Medulla oblongata (tissue), 1 donor: ENCODE data around the gene HAL.

Experiments
- DNase-seq: peaks from one replicate; pipeline ENCODE4 v3.0.0-alpha.2; 2015; ENCODE audit errors: extremely low spot score

HAL gene

DNA sequence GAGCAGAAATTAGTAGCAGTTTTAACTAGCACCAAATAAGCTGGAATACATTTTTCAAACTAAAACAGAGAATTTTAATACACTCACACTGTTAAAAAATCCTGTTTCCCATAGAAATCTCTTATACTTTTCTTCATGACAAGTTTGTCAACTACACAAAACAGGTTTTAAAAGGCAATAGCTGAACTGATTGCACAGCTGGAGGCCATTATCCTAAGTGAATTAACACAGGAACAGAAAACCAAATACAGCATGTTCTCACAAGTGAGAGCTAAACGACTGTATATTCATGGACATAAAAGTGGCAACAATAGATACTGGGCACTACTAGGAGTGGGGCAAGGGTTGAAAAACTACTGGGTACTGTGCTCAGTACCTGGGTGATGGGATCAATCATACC is 11.6 kb upstream of the HAL start:
- no peak for DNase-seq

DNA sequence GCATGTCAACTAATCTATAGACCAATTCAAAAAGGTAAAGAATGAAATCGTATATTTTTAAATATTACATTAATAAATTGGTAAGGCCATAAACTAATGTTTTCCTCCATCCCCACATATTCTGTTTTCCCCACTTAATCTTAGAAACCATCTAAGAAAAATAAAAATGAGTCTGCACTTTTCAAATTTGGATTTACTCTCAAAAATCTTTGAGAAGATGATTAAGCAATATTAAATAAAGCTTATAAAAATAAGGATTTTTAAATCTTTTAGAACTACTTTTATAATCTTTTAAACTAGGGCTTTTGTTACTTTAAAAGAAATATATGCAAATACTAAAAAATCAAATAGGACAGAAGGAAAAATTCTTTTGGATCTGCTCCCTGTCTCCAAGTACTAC is 10.6 kb upstream of the HAL start:
- no peak for DNase-seq

GRCh38 chr12:96000858-96001257 is 4.7 kb upstream of the HAL start:
- peak; percentile 56 for DNase-seq

DNA sequence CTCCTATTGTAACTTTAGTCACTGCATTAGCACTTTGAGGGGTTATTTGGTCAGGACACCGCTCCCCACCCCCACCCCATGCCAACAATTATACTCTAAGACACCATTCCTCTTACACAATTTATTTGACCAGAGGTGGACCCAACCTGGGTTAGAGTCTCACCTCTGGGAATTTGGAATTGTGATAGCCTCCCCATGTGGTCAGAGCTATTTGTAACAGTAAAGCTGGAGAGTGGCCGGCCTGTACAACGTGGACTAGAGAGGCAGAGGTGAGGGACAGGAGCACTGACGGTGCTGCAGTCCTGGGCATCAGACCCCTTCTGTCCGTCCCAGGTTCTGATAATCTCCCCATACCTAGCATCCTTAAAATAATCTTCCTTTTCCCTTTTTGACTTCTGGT is 3.3 kb upstream of the HAL start:
- DNase-seq, result no peak

- DNase-seq, result peak; percentile 79
Measured at GRCh38 chr12:95998611-95999286, 2.6 kb upstream of the HAL start.

- no peak for DNase-seq
Measured at GRCh38 chr12:95997911-95998510, 1.9 kb upstream of the HAL start.

DNA sequence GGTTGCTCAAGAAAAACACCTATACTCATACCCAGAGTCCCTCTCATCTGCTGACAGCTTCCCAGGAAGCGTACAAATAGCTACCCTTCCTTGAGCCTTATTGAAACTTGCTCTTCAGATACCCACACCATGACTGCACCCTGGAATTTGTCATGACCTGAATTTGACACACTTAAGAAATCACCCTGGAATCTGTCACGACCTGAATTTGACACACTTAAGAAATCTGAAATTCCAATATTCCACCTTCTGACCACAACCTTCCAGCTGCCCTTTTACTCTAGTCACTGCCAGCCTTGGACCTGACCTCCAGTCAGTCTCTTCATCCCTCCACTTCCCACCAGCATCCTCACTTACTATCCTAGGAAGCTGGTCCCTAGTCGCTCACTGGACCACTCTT is 1.1 kb upstream of the HAL start:
- no peak for DNase-seq

- DNase-seq, result no peak
Measured at GRCh38 chr12:95995238-95996031, 709 bp downstream of the HAL start.

DNA sequence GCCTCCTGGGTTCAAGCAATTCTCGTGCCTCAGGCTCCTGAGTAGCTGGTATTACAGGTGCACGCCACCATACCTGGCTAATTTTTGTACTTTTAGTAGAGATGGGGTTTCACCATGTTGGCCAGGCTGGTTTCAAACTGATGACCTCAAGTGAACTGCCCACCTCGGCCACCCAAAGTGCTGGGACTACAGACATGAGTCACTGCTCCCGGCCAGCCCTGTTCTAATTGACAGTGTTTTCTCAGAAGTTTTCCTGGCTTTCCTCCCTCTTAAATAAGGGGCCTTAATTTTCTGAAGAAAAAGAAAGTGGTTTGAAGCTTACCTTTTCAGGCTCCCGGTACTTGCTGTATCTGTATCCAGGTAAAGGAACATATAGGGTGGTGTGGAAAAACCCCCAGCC is 1.7 kb downstream of the HAL start:
- no peak for DNase-seq

DNA sequence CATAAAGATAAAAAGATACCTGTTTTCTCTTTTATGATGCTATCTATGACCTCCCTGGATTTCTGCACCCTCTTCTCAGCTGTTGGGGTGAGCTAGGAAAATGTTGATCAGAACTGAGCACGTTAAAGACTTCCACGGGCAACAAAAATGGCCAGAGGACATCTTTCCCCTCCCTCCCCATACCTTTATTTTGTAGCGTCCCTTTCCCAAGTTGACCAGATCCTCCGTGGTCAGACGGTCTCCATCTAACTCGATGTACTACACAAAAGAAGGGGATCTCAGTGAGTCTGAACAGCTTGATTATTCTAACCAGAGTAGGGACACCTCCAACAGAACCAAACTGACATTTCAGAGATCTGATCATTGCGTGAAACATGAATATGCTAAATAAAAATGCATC is 2.2 kb downstream of the HAL start:
- no peak for DNase-seq

- DNase-seq, result no peak
Measured at GRCh38 chr12:95990136-95990535, 6.0 kb downstream of the HAL start.

GRCh38 chr12:95989504-95990123 is 6.5 kb downstream of the HAL start:
- no peak for DNase-seq

DNA sequence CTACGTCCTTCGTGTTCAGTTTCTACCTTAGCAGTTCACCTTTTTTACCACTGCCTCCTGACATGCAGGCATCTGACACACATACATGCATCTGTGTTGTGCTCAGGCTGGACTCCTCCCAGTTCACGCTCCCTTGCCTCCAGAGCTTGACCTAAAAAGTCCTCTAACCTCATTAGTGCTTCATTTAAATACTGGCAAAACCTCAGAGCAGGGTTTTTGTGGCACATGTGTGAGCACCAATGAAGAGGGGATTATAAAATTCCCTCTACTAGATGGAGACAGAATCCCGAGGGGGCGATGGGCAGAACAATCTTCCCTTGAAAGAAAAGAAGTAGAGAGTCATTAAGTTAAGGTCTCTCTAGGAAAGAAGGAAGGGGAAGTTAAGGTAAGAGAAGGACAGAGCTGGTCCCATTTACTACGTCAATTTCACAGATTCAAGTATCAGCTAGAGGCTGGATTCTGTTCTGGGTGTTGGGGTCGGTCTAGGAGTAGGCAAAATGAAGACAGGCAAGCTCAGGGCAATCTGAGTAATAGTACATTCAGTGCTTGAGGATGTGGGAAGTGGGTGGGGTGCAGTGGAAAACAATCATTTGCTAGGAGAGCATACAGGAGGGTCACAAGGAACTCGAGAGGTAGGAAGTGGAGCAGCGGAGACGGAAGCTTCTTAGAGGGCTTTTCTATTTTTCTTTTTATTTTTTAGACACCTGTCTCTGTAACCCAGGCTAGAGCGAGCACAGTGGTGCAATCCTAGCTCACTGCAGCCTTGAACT is 7.5 kb downstream of the HAL start:
- no peak for DNase-seq

DNA sequence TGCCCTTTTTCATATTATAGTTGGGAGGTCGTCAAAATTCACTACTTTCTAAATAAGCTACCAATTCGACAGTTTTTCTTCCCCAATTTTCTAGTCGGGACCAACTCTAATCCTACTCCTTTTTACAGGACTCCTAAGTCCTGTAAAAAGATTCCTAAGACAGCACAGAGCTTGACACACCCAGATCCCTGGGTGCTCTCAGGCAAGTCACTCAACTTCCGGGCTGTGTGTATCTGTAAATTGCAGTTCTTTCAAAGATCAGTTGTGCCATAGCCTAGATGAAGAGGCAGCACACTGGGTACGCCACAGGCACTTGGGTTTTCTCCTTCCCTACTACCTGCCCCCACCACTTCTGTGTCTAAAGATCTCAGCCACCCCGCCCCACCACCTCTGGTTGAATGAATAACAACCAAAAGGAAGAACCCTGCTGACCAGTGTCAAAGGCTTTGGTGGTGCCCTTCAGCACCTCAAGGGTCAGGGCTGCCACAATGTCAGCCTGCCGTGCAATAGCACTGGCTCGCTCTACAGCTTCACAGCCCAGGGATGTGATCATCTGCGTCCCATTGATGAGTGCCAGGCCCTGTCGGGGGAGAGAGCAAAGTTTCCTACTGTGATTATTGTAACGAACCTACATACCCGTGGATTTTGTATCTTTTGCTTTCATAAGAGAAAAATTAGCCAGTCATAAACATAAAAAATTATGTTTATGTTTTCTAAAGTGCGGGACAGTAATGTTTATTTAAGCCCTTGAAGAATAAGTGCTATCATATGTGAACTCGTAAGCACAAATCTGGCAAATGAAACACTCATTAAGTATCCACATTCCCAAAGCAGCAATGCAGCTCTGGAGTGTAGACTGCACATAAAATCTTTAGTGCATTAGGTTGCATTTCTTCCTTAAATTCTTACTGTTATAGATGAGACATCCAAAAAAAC is 9.2 kb downstream of the HAL start:
- no peak for DNase-seq

DNA sequence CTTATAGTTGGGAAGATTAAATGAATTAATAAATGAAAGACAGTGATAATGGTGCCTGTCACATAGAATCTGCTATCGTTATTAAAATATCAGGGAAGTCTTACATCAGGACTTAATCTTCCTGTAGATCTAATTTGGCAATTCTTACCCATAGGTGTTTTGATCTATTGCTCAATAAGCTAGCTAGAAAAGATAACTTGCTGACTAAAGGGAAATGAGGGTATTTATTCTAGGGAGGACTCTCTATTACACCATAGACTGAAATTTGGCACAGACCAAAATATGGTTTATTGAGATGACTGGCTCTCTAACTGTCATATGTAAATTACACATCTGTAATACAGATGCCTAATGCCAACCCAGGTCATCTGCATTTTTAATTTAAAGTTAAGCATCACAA is 11.5 kb downstream of the HAL start:
- DNase-seq, result no peak

DNA sequence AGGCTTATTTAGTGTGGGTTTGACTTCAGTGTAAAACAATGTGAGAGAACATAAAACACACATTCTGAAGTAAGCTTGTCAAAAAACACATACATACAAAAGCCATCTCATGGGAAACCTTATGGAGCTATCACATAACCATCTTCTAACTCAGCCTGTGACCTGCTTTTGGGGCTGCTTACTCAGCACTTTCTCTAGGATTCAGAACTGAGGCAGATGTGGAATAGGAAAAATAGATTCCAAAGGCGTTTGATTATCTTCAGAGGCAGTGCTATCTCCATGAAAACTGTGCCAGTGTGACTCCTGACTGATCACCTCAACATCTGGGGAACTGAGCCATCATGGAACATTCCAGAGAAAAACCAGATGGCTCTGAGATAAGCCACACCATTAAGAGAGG is 13.5 kb downstream of the HAL start:
- DNase-seq, result no peak

- DNase-seq, result no peak
Measured at GRCh38 chr12:95980437-95980836, 15.7 kb downstream of the HAL start.

- DNase-seq, result no peak
Measured at GRCh38 chr12:95978774-95979173, 17.4 kb downstream of the HAL start.

DNA sequence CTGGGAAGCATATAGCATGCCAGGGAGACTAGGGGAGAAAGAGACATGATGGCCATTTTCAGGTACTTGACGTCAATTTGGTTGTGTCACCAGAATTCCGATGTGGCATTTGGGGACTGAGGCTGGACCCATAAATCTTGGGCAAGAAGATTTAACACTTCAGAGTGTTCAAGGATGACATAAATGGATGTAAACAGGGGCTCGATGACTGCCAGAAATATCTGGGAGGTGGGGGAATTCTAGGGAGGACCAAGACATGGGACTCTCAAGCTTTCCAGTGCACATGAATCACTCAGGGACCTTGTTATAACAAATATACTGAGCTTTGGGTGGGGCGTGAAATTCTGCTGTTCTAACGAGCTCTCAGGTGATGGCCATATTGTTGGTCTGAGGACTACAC is 17.8 kb downstream of the HAL start:
- no peak for DNase-seq

DNA sequence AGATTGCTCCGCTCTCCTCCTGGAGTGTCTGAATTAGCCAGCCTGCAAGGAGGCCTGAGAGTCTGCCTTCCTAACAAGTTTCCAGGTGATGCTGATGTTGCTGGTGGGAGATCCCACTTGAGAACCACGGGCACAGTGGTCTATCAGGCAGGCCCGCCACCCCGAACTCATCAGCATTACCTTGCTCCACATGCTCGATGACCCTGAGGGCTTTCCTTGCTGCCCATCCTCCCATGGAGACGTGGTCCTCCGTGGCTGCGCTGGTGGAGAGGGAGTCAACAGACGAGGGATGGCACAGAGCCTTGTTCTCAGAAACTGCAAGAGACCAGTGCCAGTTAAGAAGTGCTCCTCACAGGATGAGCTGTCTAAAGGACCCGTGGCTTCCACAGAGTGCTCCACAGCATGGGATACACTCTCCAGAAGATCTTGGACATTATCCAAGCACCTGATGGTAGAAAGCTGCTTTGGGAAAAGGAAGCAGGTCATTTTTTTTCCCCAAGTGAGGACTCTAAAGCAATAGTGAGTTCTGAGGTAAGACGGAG is 18.3 kb downstream of the HAL start:
- no peak for DNase-seq
